ENCODE data around the gene ARSJ.

- no peak for TF ChIP-seq CTCF (conservative IDR thresholded peaks at IDR 0.05; ENCODE audit: low read length)
- TF ChIP-seq EZH2phosphoT487 (IDR thresholded peaks at IDR 0.05; ENCODE audit: borderline replicate concordance), result no peak
These were observed 23.5 kb downstream of the ARSJ start for GRCh38 chr4:113955948-113956347.
